ELR (cell line): ENCODE results near the gene SYVN1.
A peak's percentile ranks its signal among the peaks of the same experiment; 100 is the strongest.

Source experiments
- DNase-seq: peaks from one replicate; pipeline ENCODE4 v3.0.0-alpha.2; 2015; ENCODE audit warnings: low read depth

The SYVN1 gene

GRCh38 chr11:65134240-65134951 is at the start of gene SYVN1:
TSS of gene SYVN1 (minus strand) at chr11:65134519. CDS start at chr11:65133601, 918 bp downstream.
- DNase-seq, result peak; percentile 90

- DNase-seq, result no peak
Measured at GRCh38 chr11:65183201-65183891, 49.0 kb upstream of the SYVN1 start.

GRCh38 chr11:65182258-65183170 is 48.2 kb upstream of the SYVN1 start:
- DNase-seq, result peak; percentile 56

- peak; percentile 95 for DNase-seq
Measured at GRCh38 chr11:65181569-65182257, 47.4 kb upstream of the SYVN1 start, which contains the start of gene CAPN1. TSS of gene CAPN1 (plus strand) at chr11:65181928. CDS start at chr11:65182702, 774 bp downstream.

- DNase-seq, result peak; percentile 76
Measured at GRCh38 chr11:65180877-65181568, 46.7 kb upstream of the SYVN1 start.

- DNase-seq, result peak; percentile 23
Measured at GRCh38 chr11:65174571-65175010, 40.3 kb upstream of the SYVN1 start.

- DNase-seq, result no peak
Measured at GRCh38 chr11:65172600-65172999, 38.3 kb upstream of the SYVN1 start.

GRCh38 chr11:65170058-65170534 is 35.8 kb upstream of the SYVN1 start, which contains the start of gene SPDYC:
TSS of gene SPDYC (plus strand) at chr11:65170233. CDS start at chr11:65171358, 1,125 bp downstream.
- no peak for DNase-seq

- DNase-seq, result peak; percentile 32
Measured at GRCh38 chr11:65169164-65169641, 34.9 kb upstream of the SYVN1 start.

GRCh38 chr11:65167656-65168055 is 33.3 kb upstream of the SYVN1 start:
- no peak for DNase-seq

GRCh38 chr11:65166893-65167292 is 32.6 kb upstream of the SYVN1 start:
- DNase-seq, result no peak

GRCh38 chr11:65165410-65166317 is 31.3 kb upstream of the SYVN1 start:
- peak; percentile 18 for DNase-seq

- no peak for DNase-seq
Measured at GRCh38 chr11:65163684-65164083, 29.4 kb upstream of the SYVN1 start.

GRCh38 chr11:65160643-65161042 is 26.3 kb upstream of the SYVN1 start:
- no peak for DNase-seq

GRCh38 chr11:65159012-65159411 is 24.7 kb upstream of the SYVN1 start:
- no peak for DNase-seq

GRCh38 chr11:65157336-65157735 is 23.0 kb upstream of the SYVN1 start:
- DNase-seq, result no peak

GRCh38 chr11:65156926-65157325 is 22.6 kb upstream of the SYVN1 start:
- no peak for DNase-seq

GRCh38 chr11:65156256-65156655 is 21.9 kb upstream of the SYVN1 start:
- no peak for DNase-seq

GRCh38 chr11:65152122-65152521 is 17.8 kb upstream of the SYVN1 start:
- no peak for DNase-seq
